HepG2 (cell line): Measurements from ENCODE around the gene SLC4A8. TPM values are rescaled to one million over a fixed set of nuclear protein-coding genes. Genes with fewer than 3 reads are reported as not detected.

Experiments
- HNF4G ChIP-seq, 2 experiments: sonication (generic) in 1 of 2; formaldehyde crosslinking in 1 of 2; IDR thresholded peaks; 2 replicates each; pipeline versions ENCODE4 v1.4.0 to v1.6.1; 2011 to 2020; ENCODE audit warnings: borderline replicate concordance in 2 of 2, low read depth in 2 of 2, mild to moderate bottlenecking in 2 of 2, low read length in 1 of 2, missing genetic modification reagents in 1 of 2, moderate library complexity in 1 of 2
- RFX1 ChIP-seq: fragments of 450-650 bp; IDR thresholded peaks from 2 replicates; pipeline ENCODE4 v1.6.1; 2017
- ZBTB14 ChIP-seq: sonication (generic); formaldehyde crosslinking; IDR thresholded peaks from 2 replicates; pipeline ENCODE4 v1.4.0; 2020; ENCODE audit warnings: missing genetic modification reagents
- ZEB1 ChIP-seq: IDR thresholded peaks from 2 replicates; pipeline ENCODE4 v1.6.1; 2012; ENCODE audit warnings: mild to moderate bottlenecking, low read depth, inconsistent platforms; ENCODE audit not compliant: insufficient replicate concordance
- ZNF18 ChIP-seq: sonication (generic); formaldehyde crosslinking; IDR thresholded peaks from 2 replicates; pipeline ENCODE4 v1.8.0; 2022; ENCODE audit warnings: mild to moderate bottlenecking, missing genetic modification reagents; ENCODE audit not compliant: insufficient replicate concordance
- ZNF460 ChIP-seq: sonication (generic); formaldehyde crosslinking; IDR thresholded peaks from 2 replicates; pipeline ENCODE4 v1.5.1; 2020; ENCODE audit warnings: missing genetic modification reagents, mild to moderate bottlenecking, borderline replicate concordance
- ZNF556 ChIP-seq: sonication (generic); formaldehyde crosslinking; IDR thresholded peaks from 2 replicates; pipeline ENCODE4 v1.4.0; 2020; ENCODE audit warnings: mild to moderate bottlenecking, missing genetic modification reagents, borderline replicate concordance
- polyA plus RNA-seq, 8 experiments: library from polyadenylated mRNA; depleted of rRNA in 3 of 8; stranded (reverse) in 7 of 8; unstranded in 1 of 8; fragments of >200 nt; fragmentation: Illumina TruSeq in 4 of 8; extraction: Trizol in 4 of 8; gene quantifications; 2 replicates each; pipeline versions ENCODE4 v1.2.1 to v1.2.3, GENCODE V29; 2011 to 2016; ENCODE audit warnings: low read depth in 4 of 8, missing spikeins in 1 of 8, mixed read lengths in 1 of 8; ENCODE audit not compliant: insufficient read depth in 1 of 8
- total RNA-seq, 5 experiments: library from RNA; depleted of rRNA; stranded (reverse); fragments of >200 nt; fragmentation: Illumina TruSeq; extraction: Trizol; gene quantifications; 2 replicates each; pipeline ENCODE4 v1.2.3, GENCODE V29; 2016; ENCODE audit warnings: low read depth in 1 of 5
- TF ChIP-seq, protein P1 (sequence below), 2 experiments: fragments of 450-650 bp in 1 of 2; sonication (generic) in 1 of 2; formaldehyde crosslinking in 1 of 2; IDR thresholded peaks; 2 replicates each; pipeline versions ENCODE4 v1.6.1 to v1.8.0; 2016 to 2022; ENCODE audit warnings: antibody characterized with exemption in 1 of 2, mild to moderate bottlenecking in 1 of 2, missing genetic modification reagents in 1 of 2
- TF ChIP-seq, protein P2 (sequence below): sonication (generic); formaldehyde crosslinking; IDR thresholded peaks from 2 replicates; pipeline ENCODE4 v1.5.1; 2020; ENCODE audit warnings: missing genetic modification reagents, mild to moderate bottlenecking, borderline replicate concordance

Gene SLC4A8
- total and polyA plus RNA-seq, 2 of the 13 experiments (the other 11 are each of a cell fraction or from before 2014, with no cell fraction given) = under 0.01 to 0.07 TPM

DNA sequence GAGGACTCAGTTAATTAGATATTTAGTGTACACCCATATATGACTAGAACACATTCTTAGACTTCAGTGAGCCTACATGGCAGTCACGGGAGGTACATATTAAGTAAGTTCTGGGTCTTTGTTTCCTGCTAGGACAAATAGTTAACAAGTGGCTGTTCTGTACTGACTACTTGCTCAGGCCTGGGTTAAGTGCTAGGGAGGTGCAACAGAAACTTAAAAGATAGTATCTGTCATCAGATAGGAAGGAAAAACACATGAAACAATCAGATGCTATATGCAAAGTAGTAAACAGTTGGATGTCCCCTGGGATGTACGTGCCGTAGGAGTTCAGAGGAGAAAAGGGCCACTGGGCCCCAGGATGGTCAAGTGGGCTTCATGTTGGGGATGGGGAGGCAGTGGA, 59.5 kb downstream of the SLC4A8 start (continued):
- TF ChIP-seq, protein P1, sequence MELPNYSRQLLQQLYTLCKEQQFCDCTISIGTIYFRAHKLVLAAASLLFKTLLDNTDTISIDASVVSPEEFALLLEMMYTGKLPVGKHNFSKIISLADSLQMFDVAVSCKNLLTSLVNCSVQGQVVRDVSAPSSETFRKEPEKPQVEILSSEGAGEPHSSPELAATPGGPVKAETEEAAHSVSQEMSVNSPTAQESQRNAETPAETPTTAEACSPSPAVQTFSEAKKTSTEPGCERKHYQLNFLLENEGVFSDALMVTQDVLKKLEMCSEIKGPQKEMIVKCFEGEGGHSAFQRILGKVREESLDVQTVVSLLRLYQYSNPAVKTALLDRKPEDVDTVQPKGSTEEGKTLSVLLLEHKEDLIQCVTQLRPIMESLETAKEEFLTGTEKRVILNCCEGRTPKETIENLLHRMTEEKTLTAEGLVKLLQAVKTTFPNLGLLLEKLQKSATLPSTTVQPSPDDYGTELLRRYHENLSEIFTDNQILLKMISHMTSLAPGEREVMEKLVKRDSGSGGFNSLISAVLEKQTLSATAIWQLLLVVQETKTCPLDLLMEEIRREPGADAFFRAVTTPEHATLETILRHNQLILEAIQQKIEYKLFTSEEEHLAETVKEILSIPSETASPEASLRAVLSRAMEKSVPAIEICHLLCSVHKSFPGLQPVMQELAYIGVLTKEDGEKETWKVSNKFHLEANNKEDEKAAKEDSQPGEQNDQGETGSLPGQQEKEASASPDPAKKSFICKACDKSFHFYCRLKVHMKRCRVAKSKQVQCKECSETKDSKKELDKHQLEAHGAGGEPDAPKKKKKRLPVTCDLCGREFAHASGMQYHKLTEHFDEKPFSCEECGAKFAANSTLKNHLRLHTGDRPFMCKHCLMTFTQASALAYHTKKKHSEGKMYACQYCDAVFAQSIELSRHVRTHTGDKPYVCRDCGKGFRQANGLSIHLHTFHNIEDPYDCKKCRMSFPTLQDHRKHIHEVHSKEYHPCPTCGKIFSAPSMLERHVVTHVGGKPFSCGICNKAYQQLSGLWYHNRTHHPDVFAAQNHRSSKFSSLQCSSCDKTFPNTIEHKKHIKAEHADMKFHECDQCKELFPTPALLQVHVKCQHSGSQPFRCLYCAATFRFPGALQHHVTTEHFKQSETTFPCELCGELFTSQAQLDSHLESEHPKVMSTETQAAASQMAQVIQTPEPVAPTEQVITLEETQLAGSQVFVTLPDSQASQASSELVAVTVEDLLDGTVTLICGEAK (IDR thresholded peaks at IDR 0.05) = no peak
- TF ChIP-seq, protein P1 (CRISPR knock-in tag; IDR thresholded peaks at IDR 0.05) = no peak
- TF ChIP-seq ZNF556 (CRISPR knock-in tag) = no peak
- TF ChIP-seq, protein P2, sequence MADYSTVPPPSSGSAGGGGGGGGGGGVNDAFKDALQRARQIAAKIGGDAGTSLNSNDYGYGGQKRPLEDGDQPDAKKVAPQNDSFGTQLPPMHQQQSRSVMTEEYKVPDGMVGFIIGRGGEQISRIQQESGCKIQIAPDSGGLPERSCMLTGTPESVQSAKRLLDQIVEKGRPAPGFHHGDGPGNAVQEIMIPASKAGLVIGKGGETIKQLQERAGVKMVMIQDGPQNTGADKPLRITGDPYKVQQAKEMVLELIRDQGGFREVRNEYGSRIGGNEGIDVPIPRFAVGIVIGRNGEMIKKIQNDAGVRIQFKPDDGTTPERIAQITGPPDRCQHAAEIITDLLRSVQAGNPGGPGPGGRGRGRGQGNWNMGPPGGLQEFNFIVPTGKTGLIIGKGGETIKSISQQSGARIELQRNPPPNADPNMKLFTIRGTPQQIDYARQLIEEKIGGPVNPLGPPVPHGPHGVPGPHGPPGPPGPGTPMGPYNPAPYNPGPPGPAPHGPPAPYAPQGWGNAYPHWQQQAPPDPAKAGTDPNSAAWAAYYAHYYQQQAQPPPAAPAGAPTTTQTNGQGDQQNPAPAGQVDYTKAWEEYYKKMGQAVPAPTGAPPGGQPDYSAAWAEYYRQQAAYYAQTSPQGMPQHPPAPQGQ (CRISPR knock-in tag) = no peak
- no peak for TF ChIP-seq HNF4G (IDR thresholded peaks at IDR 0.05; ENCODE audit: borderline replicate concordance, low read depth, low read length)
- no peak for TF ChIP-seq HNF4G (CRISPR knock-in tag; IDR thresholded peaks at IDR 0.05; ENCODE audit: borderline replicate concordance, low read depth)
- no peak for TF ChIP-seq ZNF460 (CRISPR knock-in tag)
- TF ChIP-seq ZEB1 = no peak
- TF ChIP-seq RFX1 = no peak
- no peak for TF ChIP-seq ZNF18
- TF ChIP-seq ZBTB14 (CRISPR knock-in tag) = no peak
